Omental fat pad (tissue), 4 donors: ENCODE data around the gene LHPP. TPM values are rescaled to one million over a fixed set of nuclear protein-coding genes. Genes with fewer than 3 reads are reported as not detected.

Source experiments
- ATAC-seq: fragments of 150-250 bp; one replicate; pipeline ENCODE4 v1.9.1; 2016; ENCODE audit warnings: mild to moderate bottlenecking, moderate library complexity; ENCODE audit not compliant: low FRiP score
- DNase-seq: peaks from one replicate; pipeline ENCODE4 v3.0.0-alpha.2; 2019; ENCODE audit warnings: low spot score
- CTCF ChIP-seq, 3 donors: fragments of 450-650 bp; IDR thresholded peaks; one replicate each; pipeline ENCODE4 v1.5.1; 2016 to 2017; ENCODE audit warnings: antibody characterized with exemption in 3 of 3, mild to moderate bottlenecking in 3 of 3, moderate library complexity in 2 of 3
- total RNA-seq, 4 donors: library from RNA; depleted of rRNA; stranded (reverse); fragments of >200 nt; gene quantifications; one replicate each; pipeline ENCODE4 v1.1.0, GENCODE V29; 2016

Gene LHPP
- total RNA-seq, 4 donors from 2014 or later = 10.1 to 16.2 (median 13.7) TPM

GRCh38 chr10:124465003-124465776 is 3.6 kb downstream of the LHPP start:
- ATAC-seq = no peak
- no peak for TF ChIP-seq CTCF (IDR thresholded peaks at IDR 0.05)
- DNase-seq = no peak

- no peak for ATAC-seq
- no peak for TF ChIP-seq CTCF (IDR thresholded peaks at IDR 0.05)
- DNase-seq = no peak
Observed at GRCh38 chr10:124465777-124466488, 4.3 kb downstream of the LHPP start.

- DNase-seq (no peak), ATAC-seq (no peak)
- no peak for TF ChIP-seq CTCF (IDR thresholded peaks at IDR 0.05)
Observed at GRCh38 chr10:124467165-124467564, 5.5 kb downstream of the LHPP start.

GRCh38 chr10:124468624-124469023 is 7.0 kb downstream of the LHPP start:
- DNase-seq (no peak), ATAC-seq (no peak)
- TF ChIP-seq CTCF (IDR thresholded peaks at IDR 0.05) = no peak

GRCh38 chr10:124469956-124470484 is 8.4 kb downstream of the LHPP start:
- ATAC-seq (no peak), DNase-seq (no peak)
- TF ChIP-seq CTCF (IDR thresholded peaks at IDR 0.05) = no peak

GRCh38 chr10:124470544-124471434 is 9.2 kb downstream of the LHPP start:
- DNase-seq (no peak), ATAC-seq (no peak)
- no peak for TF ChIP-seq CTCF (IDR thresholded peaks at IDR 0.05)
